Measurements from ENCODE around the gene PROX1.

The PROX1 gene

DNA sequence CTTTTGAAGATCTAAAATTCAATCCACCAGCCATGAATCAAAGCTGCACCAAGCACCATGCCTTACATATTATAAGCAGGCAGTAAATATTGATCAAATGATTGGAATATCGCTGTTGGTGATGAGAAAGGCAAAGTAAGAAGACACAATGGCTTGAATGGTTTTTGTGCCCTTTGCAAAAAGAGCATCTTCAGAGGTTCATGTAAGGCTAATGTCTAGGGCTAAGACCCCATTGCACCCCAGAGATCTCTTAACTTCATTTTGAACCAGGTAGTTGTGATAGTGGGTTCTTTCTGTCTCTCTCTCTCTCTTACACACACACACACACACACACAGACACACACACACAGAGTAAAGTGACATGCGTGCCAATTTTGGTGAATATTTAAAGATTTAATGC, 12.0 kb downstream of the PROX1 start:
- no peak for DNase-seq (ENCODE audit: low read depth)

DNA sequence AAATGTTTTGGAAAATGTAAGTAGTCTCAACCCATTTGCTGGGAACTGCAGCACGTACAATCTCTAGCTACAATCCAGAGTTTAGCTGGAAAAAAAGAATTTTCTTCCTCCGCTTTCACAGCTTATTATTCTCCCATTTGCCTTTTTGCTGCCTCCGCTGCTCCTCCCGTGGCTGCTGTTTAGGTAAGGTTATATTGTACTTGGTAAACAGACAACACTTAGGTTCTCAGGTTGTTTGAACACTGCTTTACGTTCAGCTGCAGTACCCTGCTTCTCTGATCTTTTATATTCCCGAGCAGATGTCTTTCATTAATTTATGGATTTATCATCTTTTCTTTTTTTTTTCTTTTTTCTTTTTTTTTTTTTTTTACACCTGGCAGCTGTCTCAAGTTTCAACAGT, 14.3 kb downstream of the PROX1 start:
- DNase-seq (ENCODE audit: low read depth): no peak

DNA sequence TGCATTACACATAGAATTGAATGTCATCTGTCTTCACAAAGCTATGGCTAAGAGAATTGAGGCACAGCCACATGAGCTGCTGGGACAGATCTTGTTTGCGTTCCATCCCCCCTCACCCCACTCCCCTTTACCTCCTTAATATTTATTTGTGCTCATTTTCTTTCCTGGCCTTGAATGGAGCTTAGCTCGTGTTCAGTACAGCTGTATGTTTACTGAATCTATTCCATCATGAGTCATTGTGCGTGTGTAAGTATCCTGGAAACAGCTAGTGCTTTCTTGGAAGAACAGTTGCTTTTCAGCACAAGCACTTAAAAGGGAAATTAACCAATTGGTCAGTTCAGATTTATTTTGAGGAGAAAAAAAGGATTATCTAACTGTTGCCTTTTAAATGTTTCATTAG, 14.7 kb downstream of the PROX1 start:
- no peak for DNase-seq (ENCODE audit: low read depth)

- no peak for DNase-seq (ENCODE audit: low read depth)
Observed at GRCh38 chr1:214003233-214003632, 15.5 kb downstream of the PROX1 start.

GRCh38 chr1:214004014-214004413, 16.2 kb downstream of the PROX1 start:
- no peak for DNase-seq (ENCODE audit: low read depth)

GRCh38 chr1:214004795-214005194, 17.0 kb downstream of the PROX1 start:
- DNase-seq (ENCODE audit: low read depth): no peak

GRCh38 chr1:214005708-214006107, 17.9 kb downstream of the PROX1 start:
- no peak for DNase-seq (ENCODE audit: low read depth)

- DNase-seq (ENCODE audit: low read depth): no peak
Observed at GRCh38 chr1:214006845-214007244, 19.1 kb downstream of the PROX1 start.

- no peak for DNase-seq (ENCODE audit: low read depth)
Observed at GRCh38 chr1:214008347-214008746, 20.6 kb downstream of the PROX1 start.

- no peak for DNase-seq (ENCODE audit: low read depth)
Observed at GRCh38 chr1:214008791-214009422, 21.1 kb downstream of the PROX1 start.

DNA sequence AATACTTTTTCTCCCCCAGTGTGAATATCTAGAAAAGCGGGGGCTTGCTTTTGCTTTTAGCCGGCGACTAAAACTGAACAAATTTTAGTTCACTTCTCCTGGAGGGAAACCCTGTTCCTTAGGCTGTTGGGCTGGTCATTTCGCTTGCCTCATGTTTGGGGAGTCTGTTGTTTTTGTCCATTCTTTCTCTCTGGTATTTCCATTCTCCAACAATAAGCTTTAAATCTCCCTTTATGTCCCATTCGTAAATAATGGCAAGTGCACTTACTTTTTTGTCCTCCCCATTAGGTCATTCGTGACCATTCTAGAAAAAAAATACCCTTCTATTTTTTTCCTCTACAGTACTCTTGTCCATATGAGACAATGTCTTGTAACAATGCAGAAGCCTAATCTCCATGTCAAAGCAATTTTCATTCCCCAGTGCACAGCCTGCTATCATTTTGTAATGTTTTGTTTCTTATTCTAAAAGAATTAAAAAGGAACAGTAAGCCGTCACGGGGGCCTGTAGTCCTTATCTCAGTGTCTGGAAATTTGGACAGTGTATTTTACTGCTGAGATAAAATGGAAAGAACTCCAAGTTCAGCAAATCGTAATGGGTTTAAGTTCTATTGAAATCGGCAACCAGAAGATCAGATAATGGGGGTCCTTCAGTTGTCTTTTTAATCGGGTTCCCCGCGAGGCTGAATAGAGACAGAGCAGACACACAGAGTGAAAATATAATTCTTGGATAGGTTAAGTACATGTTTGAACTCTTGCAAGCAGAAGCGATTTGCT, 21.8 kb downstream of the PROX1 start:
- no peak for DNase-seq (ENCODE audit: low read depth)

DNA sequence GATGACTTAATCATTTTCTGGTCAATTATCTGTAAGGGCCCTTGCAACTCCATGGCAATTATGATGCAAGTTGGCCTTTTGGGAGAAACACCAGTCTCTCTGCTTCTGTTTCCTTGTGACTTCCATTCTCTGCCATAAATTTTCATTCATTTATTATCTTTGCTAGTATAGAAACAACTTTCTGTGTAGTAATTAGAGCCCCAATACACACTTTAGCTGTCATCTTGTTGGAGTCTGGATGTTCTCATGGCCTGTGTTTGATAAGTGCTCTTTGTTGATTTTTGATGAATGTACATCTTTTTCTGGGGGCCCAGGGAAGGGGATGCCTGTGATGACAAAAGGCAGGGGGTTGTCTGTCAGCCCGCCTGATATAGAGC, 22.4 kb downstream of the PROX1 start:
- no peak for DNase-seq (ENCODE audit: low read depth)

GRCh38 chr1:214010717-214011116, 22.9 kb downstream of the PROX1 start:
- no peak for DNase-seq (ENCODE audit: low read depth)

- no peak for DNase-seq (ENCODE audit: low read depth)
Observed at GRCh38 chr1:214012418-214012817, 24.6 kb downstream of the PROX1 start.

DNA sequence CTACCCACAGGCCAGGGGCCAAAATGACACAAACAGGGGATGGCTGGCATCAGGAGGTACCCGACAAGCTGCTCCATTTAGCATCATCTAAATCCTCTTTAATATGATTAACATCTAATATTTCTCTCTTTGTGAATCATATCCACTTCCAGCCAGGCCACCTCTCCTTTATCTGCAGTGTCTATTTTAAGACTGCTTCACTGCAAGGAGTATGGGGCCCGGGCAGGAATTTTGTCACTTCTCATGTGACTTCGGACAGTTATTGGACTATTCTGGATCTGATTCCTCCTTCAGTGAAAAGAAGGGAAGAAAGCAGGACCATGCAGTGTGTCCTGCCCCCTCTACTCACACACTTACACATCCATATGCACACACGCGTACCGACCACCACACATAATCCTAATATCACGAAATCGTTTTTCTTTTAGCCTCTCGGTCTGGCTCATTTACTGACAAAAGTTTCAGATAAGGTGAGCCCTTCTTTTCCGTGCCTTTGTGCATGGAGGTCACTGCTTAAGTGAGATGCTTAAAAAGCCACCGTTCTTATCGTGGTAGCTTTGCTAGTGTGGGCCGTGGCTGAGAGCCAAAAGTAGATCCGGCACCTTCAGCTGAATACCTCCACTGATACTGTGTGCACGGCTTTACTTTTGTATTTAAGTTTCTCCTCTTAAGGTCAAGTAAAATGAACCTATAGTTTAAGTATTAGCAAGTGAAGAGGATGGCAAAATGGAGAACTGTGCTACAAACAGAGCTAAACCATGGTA, 26.0 kb downstream of the PROX1 start:
- DNase-seq (ENCODE audit: low read depth): no peak

DNA sequence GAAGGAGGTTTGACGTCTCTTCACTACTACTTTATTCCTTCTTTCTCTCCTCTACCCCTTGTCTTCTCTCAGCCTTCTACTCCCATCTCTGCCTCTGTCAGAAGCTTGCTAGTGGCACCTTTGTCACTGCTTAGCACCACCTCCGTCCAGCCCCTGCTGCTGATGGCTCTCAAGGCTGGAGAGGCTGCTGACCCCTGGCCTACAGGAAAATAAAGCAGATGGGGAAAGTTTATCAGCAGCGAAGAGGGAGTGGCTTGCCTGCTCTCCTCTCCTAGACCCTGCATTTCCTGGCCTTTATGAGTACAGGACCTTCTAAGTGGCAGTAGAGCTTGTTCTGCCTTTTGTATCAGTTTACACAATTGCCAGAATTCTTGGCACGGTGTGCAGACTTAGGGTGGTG, 27.0 kb downstream of the PROX1 start:
- no peak for DNase-seq (ENCODE audit: low read depth)

GRCh38 chr1:214017191-214017982, 29.6 kb downstream of the PROX1 start:
- DNase-seq (ENCODE audit: low read depth): no peak

GRCh38 chr1:214018386-214019268, 30.9 kb downstream of the PROX1 start:
- DNase-seq (ENCODE audit: low read depth): no peak

- no peak for DNase-seq (ENCODE audit: low read depth)
Observed at GRCh38 chr1:214019499-214019898, 31.7 kb downstream of the PROX1 start.

GRCh38 chr1:214021321-214021720, 33.5 kb downstream of the PROX1 start:
- no peak for DNase-seq (ENCODE audit: low read depth)

- DNase-seq (ENCODE audit: low read depth): no peak
Observed at GRCh38 chr1:214022229-214022791, 34.5 kb downstream of the PROX1 start.
